ENCODE results near the gene PIK3C2A.
A peak's percentile ranks its signal among the peaks of the same experiment; 100 is the strongest.

The PIK3C2A gene

DNA sequence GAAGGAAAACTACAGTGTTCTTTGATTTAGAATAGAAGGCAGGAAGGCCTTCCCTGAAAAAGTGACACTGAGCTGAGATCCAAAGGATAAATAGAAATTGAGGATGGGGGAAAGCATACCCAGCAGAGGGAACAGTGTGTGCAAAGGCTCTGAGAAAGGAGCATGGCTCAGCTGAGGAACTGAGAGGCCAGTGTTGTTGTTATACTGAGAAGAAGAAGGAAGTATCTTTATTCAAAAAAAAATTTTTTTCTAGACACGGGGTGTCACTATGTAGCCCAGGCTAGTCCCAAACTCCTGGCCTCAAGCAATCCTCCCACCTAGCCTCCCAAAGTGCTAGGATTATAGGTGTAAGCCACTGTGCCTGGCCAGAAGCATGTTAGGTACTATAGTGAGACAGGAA lies 3.5 kb upstream of the PIK3C2A start:
- Histone ChIP-seq H3K9me3 (ENCODE audit: insufficient read depth, low read length) (peaks cover 8% of the 10 kb centered on the region; the same call in 1 of the 2 replicates), H3K9ac (ENCODE audit: low read length) (no peak overlapping the region), H3K27ac (ENCODE audit: low read depth, low read length) (no peak overlapping the region; the same call in 1 of the 2 replicates), H3K36me3 (ENCODE audit: low read length) (peaks cover 11% of the 10 kb centered on the region), H3K27me3 (ENCODE audit: low read length) (no peaks in the 10 kb centered on the region), H3K4me2 (ENCODE audit: low read depth, low read length, poor library complexity, severe bottlenecking) (no peak overlapping the region), H3F3A (ENCODE audit: insufficient read depth) (peaks cover 7% of the 10 kb centered on the region; the same call in 1 of the 2 replicates), H4K20me1 (ENCODE audit: low read depth, low read length) (no peaks in the 10 kb centered on the region), H3K79me2 (ENCODE audit: insufficient read depth, low read length) (peaks cover 27% of the 10 kb centered on the region), H2AFZ (ENCODE audit: low read depth, low read length, severe bottlenecking) (no peak overlapping the region), H3K4me3 (ENCODE audit: insufficient read depth, low read length, poor library complexity, severe bottlenecking) (no peak overlapping the region), H3K9me2 (replicated peaks; ENCODE audit: insufficient read depth, low read length) (no peaks in the 10 kb centered on the region)
- TF ChIP-seq EZH2phosphoT487 (conservative IDR thresholded peaks at IDR 0.05; ENCODE audit: low read length), result no peak

- Histone ChIP-seq H3K36me3 (ENCODE audit: low read length) (peaks cover 11% of the 10 kb centered on the region), H3K27ac (ENCODE audit: low read depth, low read length) (peak overlapping the region; percentile 82; the same call in 1 of the 2 replicates), H4K20me1 (ENCODE audit: low read depth, low read length) (no peaks in the 10 kb centered on the region), H3K79me2 (ENCODE audit: insufficient read depth, low read length) (peaks cover 41% of the 10 kb centered on the region), H3F3A (ENCODE audit: insufficient read depth) (peaks cover 7% of the 10 kb centered on the region; the same call in 1 of the 2 replicates), H3K9me2 (replicated peaks; ENCODE audit: insufficient read depth, low read length) (no peaks in the 10 kb centered on the region), H3K9ac (ENCODE audit: low read length) (no peak overlapping the region), H3K4me2 (ENCODE audit: low read depth, low read length, poor library complexity, severe bottlenecking) (peak overlapping the region; percentile 98), H3K27me3 (ENCODE audit: low read length) (no peaks in the 10 kb centered on the region), H3K4me3 (ENCODE audit: insufficient read depth, low read length, poor library complexity, severe bottlenecking) (no peak overlapping the region), H3K9me3 (ENCODE audit: insufficient read depth, low read length) (peaks cover 8% of the 10 kb centered on the region; the same call in 1 of the 2 replicates), H2AFZ (ENCODE audit: low read depth, low read length, severe bottlenecking) (peak overlapping the region; percentile 97)
- TF ChIP-seq EZH2phosphoT487 (conservative IDR thresholded peaks at IDR 0.05; ENCODE audit: low read length), result no peak
- TF ChIP-seq, protein P1, sequence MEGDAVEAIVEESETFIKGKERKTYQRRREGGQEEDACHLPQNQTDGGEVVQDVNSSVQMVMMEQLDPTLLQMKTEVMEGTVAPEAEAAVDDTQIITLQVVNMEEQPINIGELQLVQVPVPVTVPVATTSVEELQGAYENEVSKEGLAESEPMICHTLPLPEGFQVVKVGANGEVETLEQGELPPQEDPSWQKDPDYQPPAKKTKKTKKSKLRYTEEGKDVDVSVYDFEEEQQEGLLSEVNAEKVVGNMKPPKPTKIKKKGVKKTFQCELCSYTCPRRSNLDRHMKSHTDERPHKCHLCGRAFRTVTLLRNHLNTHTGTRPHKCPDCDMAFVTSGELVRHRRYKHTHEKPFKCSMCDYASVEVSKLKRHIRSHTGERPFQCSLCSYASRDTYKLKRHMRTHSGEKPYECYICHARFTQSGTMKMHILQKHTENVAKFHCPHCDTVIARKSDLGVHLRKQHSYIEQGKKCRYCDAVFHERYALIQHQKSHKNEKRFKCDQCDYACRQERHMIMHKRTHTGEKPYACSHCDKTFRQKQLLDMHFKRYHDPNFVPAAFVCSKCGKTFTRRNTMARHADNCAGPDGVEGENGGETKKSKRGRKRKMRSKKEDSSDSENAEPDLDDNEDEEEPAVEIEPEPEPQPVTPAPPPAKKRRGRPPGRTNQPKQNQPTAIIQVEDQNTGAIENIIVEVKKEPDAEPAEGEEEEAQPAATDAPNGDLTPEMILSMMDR (IDR thresholded peaks at IDR 0.05; ENCODE audit: insufficient read depth, low read length, poor library complexity, severe bottlenecking), result no peak
Observed at GRCh38 chr11:17209939-17210245, 2.1 kb upstream of the PIK3C2A start.

- Histone ChIP-seq H3K4me3 (ENCODE audit: insufficient read depth, low read length, poor library complexity, severe bottlenecking) (peak overlapping the region; percentile 93), H3K79me2 (ENCODE audit: insufficient read depth, low read length) (peaks cover 54% of the 10 kb centered on the region), H3K27me3 (ENCODE audit: low read length) (no peaks in the 10 kb centered on the region), H3K9ac (ENCODE audit: low read length) (peak overlapping the region; percentile 90), H2AFZ (ENCODE audit: low read depth, low read length, severe bottlenecking) (peak overlapping the region; percentile 97), H3K9me3 (ENCODE audit: insufficient read depth, low read length) (no peaks in the 10 kb centered on the region), H3K9me2 (replicated peaks; ENCODE audit: insufficient read depth, low read length) (no peaks in the 10 kb centered on the region), H4K20me1 (ENCODE audit: low read depth, low read length) (no peaks in the 10 kb centered on the region), H3K27ac (ENCODE audit: low read depth, low read length) (peak overlapping the region; percentile 82), H3K36me3 (ENCODE audit: low read length) (peaks cover under 1% of the 10 kb centered on the region), H3K4me2 (ENCODE audit: low read depth, low read length, poor library complexity, severe bottlenecking) (peak overlapping the region; percentile 98), H3F3A (ENCODE audit: insufficient read depth) (peaks cover 9% of the 10 kb centered on the region; the same call in 1 of the 2 replicates)
- TF ChIP-seq, protein P1 (IDR thresholded peaks at IDR 0.05; ENCODE audit: insufficient read depth, low read length, poor library complexity, severe bottlenecking), result no peak
- no peak for TF ChIP-seq EZH2phosphoT487 (conservative IDR thresholded peaks at IDR 0.05; ENCODE audit: low read length)
Observed at GRCh38 chr11:17208257-17208999, 642 bp upstream of the PIK3C2A start.

GRCh38 chr11:17206463-17206862 lies 1.3 kb downstream of the PIK3C2A start:
- H2AFZ ChIP-seq (ENCODE audit: low read depth, low read length, severe bottlenecking), result peak overlapping the region; percentile 49
- peaks cover 3% of the 10 kb centered on the region; the same call in 1 of the 2 replicates for H3K36me3 ChIP-seq (ENCODE audit: low read length)
- peak overlapping the region; percentile 98 for H3K4me2 ChIP-seq (ENCODE audit: low read depth, low read length, poor library complexity, severe bottlenecking)
- no peaks in the 10 kb centered on the region for H3K9me2 ChIP-seq (replicated peaks; ENCODE audit: insufficient read depth, low read length)
- peak overlapping the region; percentile 90 for H3K9ac ChIP-seq (ENCODE audit: low read length)
- peaks cover 74% of the 10 kb centered on the region for H3K79me2 ChIP-seq (ENCODE audit: insufficient read depth, low read length)
- H3K27me3 ChIP-seq (ENCODE audit: low read length), result no peaks in the 10 kb centered on the region
- H3K9me3 ChIP-seq (ENCODE audit: insufficient read depth, low read length), result no peaks in the 10 kb centered on the region
- TF ChIP-seq, protein P1 (IDR thresholded peaks at IDR 0.05; ENCODE audit: insufficient read depth, low read length, poor library complexity, severe bottlenecking), result no peak
- TF ChIP-seq EZH2phosphoT487 (conservative IDR thresholded peaks at IDR 0.05; ENCODE audit: low read length), result no peak
- H3F3A ChIP-seq (ENCODE audit: insufficient read depth), result peaks cover 18% of the 10 kb centered on the region; the same call in 1 of the 2 replicates
- no peaks in the 10 kb centered on the region for H4K20me1 ChIP-seq (ENCODE audit: low read depth, low read length)
- H3K27ac ChIP-seq (ENCODE audit: low read depth, low read length), result peak overlapping the region; percentile 82
- peak overlapping the region; percentile 93 for H3K4me3 ChIP-seq (ENCODE audit: insufficient read depth, low read length, poor library complexity, severe bottlenecking)
